GM12875 (cell line): ENCODE results near the gene HDAC9.

Experiments
- H3K4me3 ChIP-seq: one replicate; pipeline ENCODE4 v1.5.1; 2011; ENCODE audit warnings: low read depth, low read length, control low read depth
- CTCF ChIP-seq: IDR thresholded peaks from 2 replicates; pipeline ENCODE4 v1.5.1; 2011; ENCODE audit warnings: low read depth, mild to moderate bottlenecking, control low read depth, inconsistent platforms, low read length, moderate library complexity, borderline replicate concordance; ENCODE audit not compliant: insufficient read depth

HDAC9 gene

GRCh38 chr7:18770154-18770811 is 274.7 kb downstream of the HDAC9 start:
- TF ChIP-seq CTCF, result no peak
- no peak overlapping the region for H3K4me3 ChIP-seq

- TF ChIP-seq CTCF, result no peak
- no peak overlapping the region for H3K4me3 ChIP-seq
These were observed 275.3 kb downstream of the HDAC9 start for GRCh38 chr7:18770822-18771221.

- no peak overlapping the region for H3K4me3 ChIP-seq
- TF ChIP-seq CTCF, result no peak
These were observed 276.5 kb downstream of the HDAC9 start for GRCh38 chr7:18771834-18772566.

- no peak for TF ChIP-seq CTCF
- no peak overlapping the region for H3K4me3 ChIP-seq
These were observed 277.0 kb downstream of the HDAC9 start for GRCh38 chr7:18772567-18772965.

- no peak for TF ChIP-seq CTCF
- H3K4me3 ChIP-seq, result no peak overlapping the region
These were observed 281.8 kb downstream of the HDAC9 start for GRCh38 chr7:18777314-18777713.

- no peak overlapping the region for H3K4me3 ChIP-seq
- no peak for TF ChIP-seq CTCF
These were observed 283.0 kb downstream of the HDAC9 start for GRCh38 chr7:18778594-18778993.

GRCh38 chr7:18780266-18780665 is 284.7 kb downstream of the HDAC9 start:
- TF ChIP-seq CTCF, result no peak
- no peak overlapping the region for H3K4me3 ChIP-seq
